GM21526 (cell line): ENCODE measurements around the gene SUGCT.

Source experiments
- ATAC-seq: cut with Tn5 transposase; IDR thresholded peaks from one replicate; pipeline ENCODE4 v1.9.1; 2021; ENCODE audit warnings: moderate library complexity; ENCODE audit not compliant: unreplicated experiment, low FRiP score

The SUGCT gene

GRCh38 chr7:40833191-40833887, 698.5 kb downstream of the SUGCT start:
- ATAC-seq, result no peak

GRCh38 chr7:40833888-40834234, 699.1 kb downstream of the SUGCT start:
- no peak for ATAC-seq

GRCh38 chr7:40836218-40836617, 701.4 kb downstream of the SUGCT start:
- no peak for ATAC-seq

GRCh38 chr7:40839881-40840280, 705.1 kb downstream of the SUGCT start:
- no peak for ATAC-seq

- ATAC-seq, result no peak
Observed at GRCh38 chr7:40840990-40841389, 706.2 kb downstream of the SUGCT start.

- no peak for ATAC-seq
Observed at GRCh38 chr7:40842641-40843040, 707.8 kb downstream of the SUGCT start.

GRCh38 chr7:40843338-40843985, 708.7 kb downstream of the SUGCT start:
- ATAC-seq, result no peak

- ATAC-seq, result no peak
Observed at GRCh38 chr7:40845943-40846342, 711.1 kb downstream of the SUGCT start.

GRCh38 chr7:40847921-40848320, 713.1 kb downstream of the SUGCT start:
- ATAC-seq, result no peak

- ATAC-seq, result no peak
Observed at GRCh38 chr7:40848541-40849221, 713.9 kb downstream of the SUGCT start.

GRCh38 chr7:40850017-40850416, 715.2 kb downstream of the SUGCT start:
- ATAC-seq, result no peak

- ATAC-seq, result no peak
Observed at GRCh38 chr7:40851001-40851400, 716.2 kb downstream of the SUGCT start.

GRCh38 chr7:40859076-40859475, 724.3 kb downstream of the SUGCT start:
- ATAC-seq, result no peak

GRCh38 chr7:40859965-40860543, 725.2 kb downstream of the SUGCT start:
- no peak for ATAC-seq

- no peak for ATAC-seq
Observed at GRCh38 chr7:40865441-40866233, 730.8 kb downstream of the SUGCT start.

- ATAC-seq, result no peak
Observed at GRCh38 chr7:40866601-40867000, 731.8 kb downstream of the SUGCT start.

- no peak for ATAC-seq
Observed at GRCh38 chr7:40870108-40870507, 735.3 kb downstream of the SUGCT start.

GRCh38 chr7:40873248-40873647, 738.4 kb downstream of the SUGCT start:
- no peak for ATAC-seq

- no peak for ATAC-seq
Observed at GRCh38 chr7:40874756-40875155, 740.0 kb downstream of the SUGCT start.

GRCh38 chr7:40876601-40877000, 741.8 kb downstream of the SUGCT start:
- ATAC-seq, result no peak
